KMS-11 (cell line): ENCODE measurements around the gene CCDC149.

Experiments
- H2AFZ ChIP-seq: fragments of 200-600 bp; sonication (generic); 2 replicates; pipeline ENCODE4 v1.6.1; 2016; ENCODE audit warnings: antibody characterized with exemption, mixed run types, low read depth
- H3K27ac ChIP-seq: fragments of 200-600 bp; sonication (generic); 2 replicates; pipeline ENCODE4 v1.6.1; 2016; ENCODE audit warnings: mild to moderate bottlenecking, mixed run types
- H3K27me3 ChIP-seq: fragments of 200-600 bp; sonication (generic); 2 replicates; pipeline ENCODE4 v1.6.1; 2017; ENCODE audit warnings: mild to moderate bottlenecking, low read depth, mixed run types, moderate library complexity; ENCODE audit not compliant: insufficient read depth
- H3K36me3 ChIP-seq: fragments of 200-600 bp; sonication (generic); 2 replicates; pipeline ENCODE4 v1.6.1; 2017; ENCODE audit warnings: mild to moderate bottlenecking, mixed run types; ENCODE audit not compliant: insufficient read depth
- H3K4me1 ChIP-seq: fragments of 200-600 bp; sonication (generic); 2 replicates; pipeline ENCODE4 v1.6.1; 2016; ENCODE audit warnings: mild to moderate bottlenecking, low read depth, mixed run types; ENCODE audit not compliant: poor library complexity, severe bottlenecking
- H3K4me2 ChIP-seq: fragments of 200-600 bp; sonication (generic); 2 replicates; pipeline ENCODE4 v1.7.0; 2016; ENCODE audit warnings: mild to moderate bottlenecking, mixed run types
- H3K4me3 ChIP-seq: fragments of 200-600 bp; sonication (generic); IDR thresholded peaks from 2 replicates; pipeline ENCODE4 v1.6.1; 2017; ENCODE audit warnings: low read depth, low read length, mixed read lengths; ENCODE audit not compliant: insufficient read depth
- H3K79me2 ChIP-seq: fragments of 200-600 bp; sonication (generic); 2 replicates; pipeline ENCODE4 v1.6.1; 2016; ENCODE audit warnings: low read depth, mixed run types; ENCODE audit not compliant: insufficient read depth
- H3K9ac ChIP-seq: fragments of 200-600 bp; sonication (generic); 2 replicates; pipeline ENCODE4 v1.6.1; 2016; ENCODE audit warnings: mild to moderate bottlenecking, mixed run types
- H4K20me1 ChIP-seq: fragments of 200-600 bp; sonication (generic); 2 replicates; pipeline ENCODE4 v1.6.1; 2016; ENCODE audit warnings: mild to moderate bottlenecking, mixed run types; ENCODE audit not compliant: insufficient read depth
- TF ChIP-seq, protein P1 (sequence below): fragments of 200-600 bp; sonication (generic); conservative IDR thresholded peaks from 2 replicates; pipeline ENCODE4 v1.6.1; 2017; ENCODE audit warnings: low read depth, mild to moderate bottlenecking, antibody characterized with exemption, low read length, moderate library complexity, mixed read lengths

CCDC149 gene

GRCh38 chr4:24831637-24832036 lies 81.2 kb downstream of the CCDC149 start:
- Histone ChIP-seq H2AFZ (no peak overlapping the region), H4K20me1 (no peaks in the 10 kb centered on the region), H3K79me2 (no peaks in the 10 kb centered on the region), H3K4me3 (no peak overlapping the region), H3K4me1 (no peaks in the 10 kb centered on the region), H3K27ac (no peak overlapping the region), H3K9ac (no peak overlapping the region), H3K27me3 (no peaks in the 10 kb centered on the region), H3K36me3 (no peaks in the 10 kb centered on the region), H3K4me2 (no peak overlapping the region)
- TF ChIP-seq, protein P1, sequence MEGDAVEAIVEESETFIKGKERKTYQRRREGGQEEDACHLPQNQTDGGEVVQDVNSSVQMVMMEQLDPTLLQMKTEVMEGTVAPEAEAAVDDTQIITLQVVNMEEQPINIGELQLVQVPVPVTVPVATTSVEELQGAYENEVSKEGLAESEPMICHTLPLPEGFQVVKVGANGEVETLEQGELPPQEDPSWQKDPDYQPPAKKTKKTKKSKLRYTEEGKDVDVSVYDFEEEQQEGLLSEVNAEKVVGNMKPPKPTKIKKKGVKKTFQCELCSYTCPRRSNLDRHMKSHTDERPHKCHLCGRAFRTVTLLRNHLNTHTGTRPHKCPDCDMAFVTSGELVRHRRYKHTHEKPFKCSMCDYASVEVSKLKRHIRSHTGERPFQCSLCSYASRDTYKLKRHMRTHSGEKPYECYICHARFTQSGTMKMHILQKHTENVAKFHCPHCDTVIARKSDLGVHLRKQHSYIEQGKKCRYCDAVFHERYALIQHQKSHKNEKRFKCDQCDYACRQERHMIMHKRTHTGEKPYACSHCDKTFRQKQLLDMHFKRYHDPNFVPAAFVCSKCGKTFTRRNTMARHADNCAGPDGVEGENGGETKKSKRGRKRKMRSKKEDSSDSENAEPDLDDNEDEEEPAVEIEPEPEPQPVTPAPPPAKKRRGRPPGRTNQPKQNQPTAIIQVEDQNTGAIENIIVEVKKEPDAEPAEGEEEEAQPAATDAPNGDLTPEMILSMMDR = no peak

- TF ChIP-seq, protein P1 = no peak
- H3K4me2 ChIP-seq = no peak overlapping the region
Observed at GRCh38 chr4:24824720-24825119, 88.1 kb downstream of the CCDC149 start.

DNA sequence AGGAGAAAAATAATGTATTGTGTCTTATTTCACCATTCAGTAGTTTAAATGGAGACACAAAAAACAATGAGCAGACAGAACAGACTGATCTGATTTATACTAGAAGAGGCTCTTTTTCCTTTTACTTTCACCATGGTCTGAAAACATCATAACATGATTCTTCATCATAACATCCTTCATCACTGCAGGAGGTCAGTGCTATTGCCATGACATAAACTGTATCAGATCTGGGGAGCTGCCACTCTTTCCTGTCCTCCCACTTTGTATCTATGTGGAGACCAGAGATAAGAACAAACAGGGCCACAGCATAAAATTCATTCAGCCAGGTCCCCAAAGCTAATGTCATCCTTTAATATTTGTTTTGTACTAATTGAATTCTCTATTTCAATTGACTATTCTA lies 92.3 kb downstream of the CCDC149 start:
- no peak overlapping the region for H2AFZ ChIP-seq
- no peaks in the 10 kb centered on the region for H3K4me1 ChIP-seq
- H3K36me3 ChIP-seq = no peaks in the 10 kb centered on the region
- no peak overlapping the region for H3K4me2 ChIP-seq
- H4K20me1 ChIP-seq = no peaks in the 10 kb centered on the region
- H3K27ac ChIP-seq = no peak overlapping the region
- TF ChIP-seq, protein P1 = no peak
- no peaks in the 10 kb centered on the region for H3K27me3 ChIP-seq
- H3K79me2 ChIP-seq = no peaks in the 10 kb centered on the region
- H3K9ac ChIP-seq = no peak overlapping the region
- H3K4me3 ChIP-seq = no peak overlapping the region

More at GRCh38 chr4:24824720-24825119, 88.1 kb downstream of the CCDC149 start:
- no peak overlapping the region for H3K9ac ChIP-seq
- H4K20me1 ChIP-seq = no peaks in the 10 kb centered on the region
- H2AFZ ChIP-seq = no peak overlapping the region
- H3K79me2 ChIP-seq = no peaks in the 10 kb centered on the region
- H3K27me3 ChIP-seq = no peaks in the 10 kb centered on the region
- no peak overlapping the region for H3K27ac ChIP-seq
- H3K4me1 ChIP-seq = no peaks in the 10 kb centered on the region
- H3K36me3 ChIP-seq = no peaks in the 10 kb centered on the region
- no peak overlapping the region for H3K4me3 ChIP-seq

GRCh38 chr4:24816797-24817196 lies 96.0 kb downstream of the CCDC149 start:
- Histone ChIP-seq H3K79me2 (no peaks in the 10 kb centered on the region), H2AFZ (no peak overlapping the region), H4K20me1 (no peaks in the 10 kb centered on the region), H3K27ac (no peak overlapping the region), H3K9ac (no peak overlapping the region), H3K4me1 (no peaks in the 10 kb centered on the region), H3K4me3 (no peak overlapping the region), H3K27me3 (no peaks in the 10 kb centered on the region), H3K4me2 (no peak overlapping the region), H3K36me3 (no peaks in the 10 kb centered on the region)
- TF ChIP-seq, protein P1 = no peak
